ENCODE measurements around the gene ATP4A. TPM values are rescaled to one million over a fixed set of nuclear protein-coding genes. Genes with fewer than 3 reads are reported as not detected.

The ATP4A gene
- total RNA-seq, 1 donor from 2014 or later: 0.32 TPM

GRCh38 chr19:35554076-35554475 is 9.4 kb downstream of the ATP4A start:
- no peak overlapping the region for H3K4me3 Mint-ChIP-seq (ENCODE audit: unreplicated experiment)
- H3K4me1 Mint-ChIP-seq (ENCODE audit: low read depth, unreplicated experiment): no peaks in the 10 kb centered on the region
- H3K27me3 Mint-ChIP-seq (ENCODE audit: unreplicated experiment): peaks cover 17% of the 10 kb centered on the region
- H3K9me3 Mint-ChIP-seq (ENCODE audit: unreplicated experiment): peaks cover 4% of the 10 kb centered on the region
- no peak overlapping the region for H3K27ac Mint-ChIP-seq (ENCODE audit: unreplicated experiment)
- TF ChIP-seq, protein P1, sequence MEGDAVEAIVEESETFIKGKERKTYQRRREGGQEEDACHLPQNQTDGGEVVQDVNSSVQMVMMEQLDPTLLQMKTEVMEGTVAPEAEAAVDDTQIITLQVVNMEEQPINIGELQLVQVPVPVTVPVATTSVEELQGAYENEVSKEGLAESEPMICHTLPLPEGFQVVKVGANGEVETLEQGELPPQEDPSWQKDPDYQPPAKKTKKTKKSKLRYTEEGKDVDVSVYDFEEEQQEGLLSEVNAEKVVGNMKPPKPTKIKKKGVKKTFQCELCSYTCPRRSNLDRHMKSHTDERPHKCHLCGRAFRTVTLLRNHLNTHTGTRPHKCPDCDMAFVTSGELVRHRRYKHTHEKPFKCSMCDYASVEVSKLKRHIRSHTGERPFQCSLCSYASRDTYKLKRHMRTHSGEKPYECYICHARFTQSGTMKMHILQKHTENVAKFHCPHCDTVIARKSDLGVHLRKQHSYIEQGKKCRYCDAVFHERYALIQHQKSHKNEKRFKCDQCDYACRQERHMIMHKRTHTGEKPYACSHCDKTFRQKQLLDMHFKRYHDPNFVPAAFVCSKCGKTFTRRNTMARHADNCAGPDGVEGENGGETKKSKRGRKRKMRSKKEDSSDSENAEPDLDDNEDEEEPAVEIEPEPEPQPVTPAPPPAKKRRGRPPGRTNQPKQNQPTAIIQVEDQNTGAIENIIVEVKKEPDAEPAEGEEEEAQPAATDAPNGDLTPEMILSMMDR (IDR thresholded peaks at IDR 0.05; ENCODE audit: partially characterized antibody, unreplicated experiment): no peak
- DNase-seq: no peak
- H3K36me3 Mint-ChIP-seq (ENCODE audit: unreplicated experiment): no peaks in the 10 kb centered on the region

DNA sequence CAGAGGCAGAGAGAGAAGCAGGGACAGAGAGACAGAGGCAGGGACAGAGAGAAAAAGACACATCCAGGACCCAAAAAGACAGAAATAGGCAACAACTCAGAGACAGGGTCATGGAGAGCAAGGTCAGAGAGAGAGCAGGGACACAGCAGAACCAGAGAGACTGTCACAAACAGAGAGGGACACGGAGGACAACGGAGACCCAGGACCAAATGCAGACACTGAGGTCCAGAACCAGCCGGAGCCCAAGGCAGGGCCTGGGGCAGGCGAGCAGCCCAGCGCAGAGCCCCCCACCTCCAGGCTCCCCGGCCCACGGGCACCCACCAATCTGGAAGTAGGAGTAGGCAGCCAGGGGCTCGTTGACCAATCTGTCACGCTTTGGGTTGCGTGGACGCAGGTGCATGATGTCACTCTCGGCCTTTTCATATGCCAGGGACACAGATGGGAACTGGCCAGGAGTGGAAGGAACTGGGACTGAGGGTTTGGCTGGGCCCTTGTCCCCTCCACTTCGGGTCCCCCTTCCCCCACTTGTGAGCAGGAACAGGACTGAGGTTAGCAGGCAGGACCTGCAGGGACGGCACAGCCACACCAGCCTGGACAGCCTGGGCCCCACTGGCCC is 10.0 kb downstream of the ATP4A start:
- H3K36me3 Mint-ChIP-seq (ENCODE audit: unreplicated experiment): no peaks in the 10 kb centered on the region
- DNase-seq: no peak
- H3K27ac Mint-ChIP-seq (ENCODE audit: unreplicated experiment): no peak overlapping the region
- TF ChIP-seq, protein P1 (IDR thresholded peaks at IDR 0.05; ENCODE audit: partially characterized antibody, unreplicated experiment): no peak
- peaks cover 18% of the 10 kb centered on the region for H3K27me3 Mint-ChIP-seq (ENCODE audit: unreplicated experiment)
- H3K4me3 Mint-ChIP-seq (ENCODE audit: unreplicated experiment): peak overlapping the region; percentile 50
- no peaks in the 10 kb centered on the region for H3K4me1 Mint-ChIP-seq (ENCODE audit: low read depth, unreplicated experiment)
- H3K9me3 Mint-ChIP-seq (ENCODE audit: unreplicated experiment): peaks cover 8% of the 10 kb centered on the region

GRCh38 chr19:35552534-35553384 is 10.7 kb downstream of the ATP4A start:
- H3K4me3 Mint-ChIP-seq (ENCODE audit: unreplicated experiment): peak overlapping the region; percentile 50
- peaks cover 16% of the 10 kb centered on the region for H3K27me3 Mint-ChIP-seq (ENCODE audit: unreplicated experiment)
- H3K4me1 Mint-ChIP-seq (ENCODE audit: low read depth, unreplicated experiment): no peaks in the 10 kb centered on the region
- H3K36me3 Mint-ChIP-seq (ENCODE audit: unreplicated experiment): no peaks in the 10 kb centered on the region
- no peak for DNase-seq
- peaks cover 10% of the 10 kb centered on the region for H3K9me3 Mint-ChIP-seq (ENCODE audit: unreplicated experiment)
- H3K27ac Mint-ChIP-seq (ENCODE audit: unreplicated experiment): no peak overlapping the region
- TF ChIP-seq, protein P1 (IDR thresholded peaks at IDR 0.05; ENCODE audit: partially characterized antibody, unreplicated experiment): no peak

GRCh38 chr19:35551091-35551810 is 12.2 kb downstream of the ATP4A start:
- no peaks in the 10 kb centered on the region for H3K36me3 Mint-ChIP-seq (ENCODE audit: unreplicated experiment)
- H3K4me1 Mint-ChIP-seq (ENCODE audit: low read depth, unreplicated experiment): peaks cover 2% of the 10 kb centered on the region
- peaks cover 8% of the 10 kb centered on the region for H3K9me3 Mint-ChIP-seq (ENCODE audit: unreplicated experiment)
- H3K27ac Mint-ChIP-seq (ENCODE audit: unreplicated experiment): no peak overlapping the region
- H3K27me3 Mint-ChIP-seq (ENCODE audit: unreplicated experiment): peaks cover 16% of the 10 kb centered on the region
- TF ChIP-seq, protein P1 (IDR thresholded peaks at IDR 0.05; ENCODE audit: partially characterized antibody, unreplicated experiment): no peak
- no peak overlapping the region for H3K4me3 Mint-ChIP-seq (ENCODE audit: unreplicated experiment)
- DNase-seq: no peak

Data from glutamatergic neuron (in vitro differentiated cells).